Type B pancreatic cell (in vitro differentiated cells): ENCODE results near the gene CMAS. TPM values are rescaled to one million over a fixed set of nuclear protein-coding genes. Genes with fewer than 3 reads are reported as not detected.
"Not testable (repeated sequence)": the region's sequence is repeated elsewhere in the genome, so short reads cannot be mapped to it uniquely, and the experiment has no call there.

Source experiments
- DNase-seq: peaks from one replicate; pipeline ENCODE4 v3.0.0; 2021; ENCODE audit warnings: mixed read lengths; ENCODE audit not compliant: unreplicated experiment; ENCODE audit errors: extremely low spot score
- H3K27ac Mint-ChIP-seq: 2 replicates; pipeline ENCODE4 v1.8.0; 2021; ENCODE audit warnings: mild to moderate bottlenecking, mixed read lengths
- H3K27me3 Mint-ChIP-seq: 2 replicates; pipeline ENCODE4 v1.8.0; 2021; ENCODE audit warnings: mixed read lengths
- H3K36me3 Mint-ChIP-seq: 2 replicates; pipeline ENCODE4 v1.8.0; 2021; ENCODE audit warnings: mixed read lengths
- H3K4me1 Mint-ChIP-seq: one replicate; pipeline ENCODE4 v1.8.0; 2021; ENCODE audit warnings: mixed read lengths; ENCODE audit not compliant: unreplicated experiment
- H3K4me3 Mint-ChIP-seq: 2 replicates; pipeline ENCODE4 v1.8.0; 2021; ENCODE audit warnings: mild to moderate bottlenecking, mixed read lengths
- H3K9me3 Mint-ChIP-seq: 2 replicates; pipeline ENCODE4 v1.8.0; 2021; ENCODE audit warnings: mixed read lengths
- total RNA-seq: library from RNA; stranded (reverse); gene quantifications from 2 replicates; pipeline ENCODE4 v1.2.1, GENCODE V29; 2021; ENCODE audit warnings: low replicate concordance
- TF ChIP-seq, protein P1 (sequence below): fragments of 200-600 bp; sonication (generic); conservative IDR thresholded peaks from 2 replicates; pipeline ENCODE4 v1.5.0; 2021; ENCODE audit warnings: antibody characterized with exemption, mild to moderate bottlenecking

CMAS gene
- total RNA-seq, 1 donor from 2014 or later: 33.3 TPM

DNA sequence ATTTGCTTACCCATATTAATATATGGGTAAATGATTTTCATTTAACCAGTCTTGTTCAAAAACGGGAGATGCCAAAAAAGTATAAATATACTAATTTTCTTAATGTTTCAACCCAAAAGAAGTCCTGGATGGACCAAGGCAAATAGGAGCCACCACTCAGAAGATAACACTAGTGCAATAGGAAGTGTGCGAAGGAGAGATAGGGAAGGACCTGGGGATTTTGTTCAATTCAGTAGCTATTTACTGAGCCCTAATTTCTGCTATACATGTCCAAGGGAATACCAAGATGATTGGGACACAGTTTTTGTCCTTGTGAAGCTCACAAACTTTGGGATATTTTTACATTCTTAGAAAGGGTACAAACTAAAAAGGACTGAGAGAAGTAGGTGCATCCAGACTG is 1.5 kb downstream of the CMAS start:
- Mint-ChIP-seq H3K4me1 (no peaks in the 10 kb centered on the region), H3K27me3 (no peaks in the 10 kb centered on the region), H3K9me3 (no peaks in the 10 kb centered on the region), H3K27ac (no peak overlapping the region), H3K36me3 (peaks cover 18% of the 10 kb centered on the region), H3K4me3 (peak overlapping the region; percentile 96)
- DNase-seq: no peak
- TF ChIP-seq, protein P1, sequence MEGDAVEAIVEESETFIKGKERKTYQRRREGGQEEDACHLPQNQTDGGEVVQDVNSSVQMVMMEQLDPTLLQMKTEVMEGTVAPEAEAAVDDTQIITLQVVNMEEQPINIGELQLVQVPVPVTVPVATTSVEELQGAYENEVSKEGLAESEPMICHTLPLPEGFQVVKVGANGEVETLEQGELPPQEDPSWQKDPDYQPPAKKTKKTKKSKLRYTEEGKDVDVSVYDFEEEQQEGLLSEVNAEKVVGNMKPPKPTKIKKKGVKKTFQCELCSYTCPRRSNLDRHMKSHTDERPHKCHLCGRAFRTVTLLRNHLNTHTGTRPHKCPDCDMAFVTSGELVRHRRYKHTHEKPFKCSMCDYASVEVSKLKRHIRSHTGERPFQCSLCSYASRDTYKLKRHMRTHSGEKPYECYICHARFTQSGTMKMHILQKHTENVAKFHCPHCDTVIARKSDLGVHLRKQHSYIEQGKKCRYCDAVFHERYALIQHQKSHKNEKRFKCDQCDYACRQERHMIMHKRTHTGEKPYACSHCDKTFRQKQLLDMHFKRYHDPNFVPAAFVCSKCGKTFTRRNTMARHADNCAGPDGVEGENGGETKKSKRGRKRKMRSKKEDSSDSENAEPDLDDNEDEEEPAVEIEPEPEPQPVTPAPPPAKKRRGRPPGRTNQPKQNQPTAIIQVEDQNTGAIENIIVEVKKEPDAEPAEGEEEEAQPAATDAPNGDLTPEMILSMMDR: no peak

- no peak overlapping the region for H3K27ac Mint-ChIP-seq
- H3K9me3 Mint-ChIP-seq: no peaks in the 10 kb centered on the region
- no peak for DNase-seq
Observed at GRCh38 chr12:22048351-22049041, 2.5 kb downstream of the CMAS start.

GRCh38 chr12:22050078-22050477 is 4.1 kb downstream of the CMAS start:
- Mint-ChIP-seq H3K27ac (peak overlapping the region; percentile 52), H3K4me1 (no peaks in the 10 kb centered on the region), H3K4me3 (no peak overlapping the region), H3K27me3 (no peaks in the 10 kb centered on the region), H3K36me3 (peaks cover 24% of the 10 kb centered on the region), H3K9me3 (no peaks in the 10 kb centered on the region)
- TF ChIP-seq, protein P1: no peak
- DNase-seq: no peak

More at GRCh38 chr12:22048351-22049041, 2.5 kb downstream of the CMAS start:
- no peaks in the 10 kb centered on the region for H3K4me1 Mint-ChIP-seq
- H3K36me3 Mint-ChIP-seq: peaks cover 24% of the 10 kb centered on the region
- no peaks in the 10 kb centered on the region for H3K27me3 Mint-ChIP-seq
- H3K4me3 Mint-ChIP-seq: peak overlapping the region; percentile 37
- TF ChIP-seq, protein P1: no peak

- H3K9me3 Mint-ChIP-seq: no peaks in the 10 kb centered on the region
- TF ChIP-seq, protein P1: no peak
- H3K36me3 Mint-ChIP-seq: peaks cover 32% of the 10 kb centered on the region
- H3K4me3 Mint-ChIP-seq: peak overlapping the region; percentile 7
- peak overlapping the region; percentile 52 for H3K27ac Mint-ChIP-seq
- no peaks in the 10 kb centered on the region for H3K27me3 Mint-ChIP-seq
- DNase-seq: no peak
- no peaks in the 10 kb centered on the region for H3K4me1 Mint-ChIP-seq
Observed at GRCh38 chr12:22051114-22051698, 5.2 kb downstream of the CMAS start.

DNA sequence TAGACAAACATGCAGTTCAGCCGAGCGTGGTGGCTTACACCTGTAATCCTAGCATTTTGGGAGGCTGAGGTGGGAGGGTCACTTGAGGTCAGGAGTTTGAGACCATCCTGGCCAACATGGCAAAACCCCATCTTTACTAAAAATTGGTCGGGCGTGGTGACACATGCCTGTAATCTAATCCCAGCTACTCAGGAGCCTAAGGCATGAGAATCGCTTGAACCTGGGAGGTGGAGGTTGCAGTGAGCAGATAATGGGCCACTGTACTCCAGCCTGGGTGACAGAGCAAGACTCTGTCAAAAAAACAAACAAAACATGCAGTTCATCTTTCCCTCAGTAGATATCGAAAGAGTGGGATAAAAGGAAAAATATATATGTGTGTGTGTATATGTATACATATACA is 7.0 kb downstream of the CMAS start:
- H3K4me3 Mint-ChIP-seq, DNase-seq, H3K27me3 Mint-ChIP-seq, H3K9me3 Mint-ChIP-seq, H3K27ac Mint-ChIP-seq, H3K4me1 Mint-ChIP-seq: not testable (repeated sequence)
- peaks cover 41% of the 10 kb centered on the region for H3K36me3 Mint-ChIP-seq

GRCh38 chr12:22054155-22054554 is 8.1 kb downstream of the CMAS start:
- Mint-ChIP-seq H3K36me3 (peaks cover 37% of the 10 kb centered on the region), H3K27ac (no peak overlapping the region), H3K27me3 (no peaks in the 10 kb centered on the region), H3K9me3 (no peaks in the 10 kb centered on the region), H3K4me1 (no peaks in the 10 kb centered on the region), H3K4me3 (no peak overlapping the region)
- TF ChIP-seq, protein P1: no peak
- DNase-seq: no peak
